ENCODE measurements around the gene RAB44. TPM values are rescaled to one million over a fixed set of nuclear protein-coding genes. Genes with fewer than 3 reads are reported as not detected.
"Not testable (repeated sequence)": the region's sequence is repeated elsewhere in the genome, so short reads cannot be mapped to it uniquely, and the experiment has no call there.

Gene RAB44
- total RNA-seq, 2 donors from 2014 or later, result 0.08 to 0.30 TPM

GRCh38 chr6:36701401-36701991 lies 3.9 kb downstream of the RAB44 start:
- no peak overlapping the region for H3K9ac ChIP-seq (ENCODE audit: low read depth in 2 of 2, low read length in 2 of 2)
- H3K4me1 ChIP-seq, result no peaks in the 10 kb centered on the region
- no peak overlapping the region for H3K27ac ChIP-seq
- intact Hi-C loops (cut with DNase I), result no loop called here
- no peak for TF ChIP-seq CTCF (IDR thresholded peaks at IDR 0.05)
- no peak overlapping the region for H3K4me3 ChIP-seq
- H3K27me3 ChIP-seq, result no peaks in the 10 kb centered on the region
- DNase-seq, result no peak
- H3K9me3 ChIP-seq, result no peaks in the 10 kb centered on the region
- no peaks in the 10 kb centered on the region for H3K36me3 ChIP-seq

GRCh38 chr6:36702656-36703055 lies 5.0 kb downstream of the RAB44 start:
- no peak overlapping the region for H3K27ac ChIP-seq
- TF ChIP-seq CTCF (IDR thresholded peaks at IDR 0.05), result no peak
- no peak overlapping the region for H3K9ac ChIP-seq (ENCODE audit: low read depth in 2 of 2, low read length in 2 of 2)
- H3K4me3 ChIP-seq, result no peak overlapping the region
- DNase-seq, result no peak
- no peaks in the 10 kb centered on the region for H3K36me3 ChIP-seq
- H3K27me3 ChIP-seq, result no peaks in the 10 kb centered on the region
- H3K4me1 ChIP-seq, result no peaks in the 10 kb centered on the region
- H3K9me3 ChIP-seq, result no peaks in the 10 kb centered on the region
- intact Hi-C loops (cut with DNase I), result no loop called here

GRCh38 chr6:36703081-36703606 lies 5.5 kb downstream of the RAB44 start:
- TF ChIP-seq CTCF (IDR thresholded peaks at IDR 0.05), result no peak
- intact Hi-C loops (cut with DNase I), result no loop called here
- Histone ChIP-seq H3K36me3 (no peaks in the 10 kb centered on the region), H3K27ac (no peak overlapping the region), H3K9me3 (no peaks in the 10 kb centered on the region), H3K9ac (ENCODE audit: low read depth in 2 of 2, low read length in 2 of 2) (no peak overlapping the region), H3K4me1 (no peaks in the 10 kb centered on the region), H3K27me3 (no peaks in the 10 kb centered on the region), H3K4me3 (no peak overlapping the region)
- DNase-seq, result no peak

GRCh38 chr6:36703982-36704381 lies 6.4 kb downstream of the RAB44 start:
- intact Hi-C loops (cut with DNase I), result no loop called here
- no peak overlapping the region for H3K9ac ChIP-seq (ENCODE audit: low read depth in 2 of 2, low read length in 2 of 2)
- no peak overlapping the region for H3K27ac ChIP-seq
- DNase-seq, result no peak
- H3K27me3 ChIP-seq, result no peaks in the 10 kb centered on the region
- no peaks in the 10 kb centered on the region for H3K36me3 ChIP-seq
- H3K9me3 ChIP-seq, result no peaks in the 10 kb centered on the region
- H3K4me1 ChIP-seq, result no peaks in the 10 kb centered on the region
- no peak overlapping the region for H3K4me3 ChIP-seq
- no peak for TF ChIP-seq CTCF (IDR thresholded peaks at IDR 0.05)

GRCh38 chr6:36704961-36705577 lies 7.4 kb downstream of the RAB44 start:
- intact Hi-C loops (cut with DNase I); H3K27ac ChIP-seq; H3K36me3 ChIP-seq; H3K9me3 ChIP-seq; H3K27me3 ChIP-seq; H3K4me3 ChIP-seq; H3K4me1 ChIP-seq; H3K9ac ChIP-seq (ENCODE audit: low read depth in 2 of 2, low read length in 2 of 2); DNase-seq: not testable (repeated sequence)

GRCh38 chr6:36706339-36706738 lies 8.7 kb downstream of the RAB44 start:
- Histone ChIP-seq H3K9me3 (no peaks in the 10 kb centered on the region), H3K4me1 (no peaks in the 10 kb centered on the region), H3K9ac (ENCODE audit: low read depth in 2 of 2, low read length in 2 of 2) (no peak overlapping the region), H3K4me3 (no peak overlapping the region), H3K36me3 (no peaks in the 10 kb centered on the region), H3K27me3 (no peaks in the 10 kb centered on the region), H3K27ac (no peak overlapping the region)
- TF ChIP-seq CTCF (IDR thresholded peaks at IDR 0.05), result no peak
- intact Hi-C loops (cut with DNase I), result no loop called here
- DNase-seq, result no peak

All from colonic mucosa (tissue), 4 donors.